HG02642 (cell line): ENCODE results near the gene NPAS1.

Source experiments
- ATAC-seq: cut with Tn5 transposase; IDR thresholded peaks from one replicate; pipeline ENCODE4 v1.9.1; 2021; ENCODE audit warnings: mild to moderate bottlenecking; ENCODE audit not compliant: unreplicated experiment, poor library complexity

The NPAS1 gene

GRCh38 chr19:47012617-47013016, 7.0 kb upstream of the NPAS1 start:
- no peak for ATAC-seq

- peak; percentile 48 for ATAC-seq
These were observed 6.6 kb upstream of the NPAS1 start for GRCh38 chr19:47013041-47013517.

- ATAC-seq = no peak
These were observed 714 bp upstream of the NPAS1 start for GRCh38 chr19:47018923-47019322.

- no peak for ATAC-seq
These were observed 632 bp downstream of the NPAS1 start for GRCh38 chr19:47020132-47020805.

- ATAC-seq = no peak
These were observed 1.4 kb downstream of the NPAS1 start for GRCh38 chr19:47020992-47021496.

- no peak for ATAC-seq
These were observed 2.0 kb downstream of the NPAS1 start for GRCh38 chr19:47021536-47022139.

- ATAC-seq = no peak
These were observed 2.5 kb downstream of the NPAS1 start for GRCh38 chr19:47022140-47022536.

GRCh38 chr19:47022541-47023447, 3.2 kb downstream of the NPAS1 start:
- ATAC-seq = no peak

- ATAC-seq = no peak
These were observed 3.8 kb downstream of the NPAS1 start for GRCh38 chr19:47023448-47023794.

GRCh38 chr19:47024502-47024901, 4.9 kb downstream of the NPAS1 start:
- no peak for ATAC-seq

GRCh38 chr19:47026156-47026555, 6.5 kb downstream of the NPAS1 start:
- no peak for ATAC-seq

- no peak for ATAC-seq
These were observed 7.3 kb downstream of the NPAS1 start for GRCh38 chr19:47026889-47027288.

- ATAC-seq = no peak
These were observed 8.0 kb downstream of the NPAS1 start for GRCh38 chr19:47027586-47028088.

GRCh38 chr19:47028195-47028601, 8.6 kb downstream of the NPAS1 start:
- no peak for ATAC-seq

- ATAC-seq = no peak
These were observed 12.7 kb downstream of the NPAS1 start for GRCh38 chr19:47032171-47032811.

- peak; percentile 95 for ATAC-seq
These were observed 15.8 kb downstream of the NPAS1 start for GRCh38 chr19:47035127-47036096.

- no peak for ATAC-seq
These were observed 16.5 kb downstream of the NPAS1 start for GRCh38 chr19:47036097-47036651.

GRCh38 chr19:47037766-47038165, 18.1 kb downstream of the NPAS1 start:
- ATAC-seq = no peak
